Activated T-cell treated with anti-CD3 and anti-CD28 coated beads for 48 hours (primary cell): Measurements from ENCODE around the gene B3GLCT.
"Not testable (repeated sequence)": the region's sequence is repeated elsewhere in the genome, so short reads cannot be mapped to it uniquely, and the experiment has no call there.

ENCODE experiments used
- DNase-seq: peaks from one replicate; pipeline ENCODE4 v3.0.0-alpha.2; 2020; ENCODE audit warnings: low read depth

B3GLCT gene

DNA sequence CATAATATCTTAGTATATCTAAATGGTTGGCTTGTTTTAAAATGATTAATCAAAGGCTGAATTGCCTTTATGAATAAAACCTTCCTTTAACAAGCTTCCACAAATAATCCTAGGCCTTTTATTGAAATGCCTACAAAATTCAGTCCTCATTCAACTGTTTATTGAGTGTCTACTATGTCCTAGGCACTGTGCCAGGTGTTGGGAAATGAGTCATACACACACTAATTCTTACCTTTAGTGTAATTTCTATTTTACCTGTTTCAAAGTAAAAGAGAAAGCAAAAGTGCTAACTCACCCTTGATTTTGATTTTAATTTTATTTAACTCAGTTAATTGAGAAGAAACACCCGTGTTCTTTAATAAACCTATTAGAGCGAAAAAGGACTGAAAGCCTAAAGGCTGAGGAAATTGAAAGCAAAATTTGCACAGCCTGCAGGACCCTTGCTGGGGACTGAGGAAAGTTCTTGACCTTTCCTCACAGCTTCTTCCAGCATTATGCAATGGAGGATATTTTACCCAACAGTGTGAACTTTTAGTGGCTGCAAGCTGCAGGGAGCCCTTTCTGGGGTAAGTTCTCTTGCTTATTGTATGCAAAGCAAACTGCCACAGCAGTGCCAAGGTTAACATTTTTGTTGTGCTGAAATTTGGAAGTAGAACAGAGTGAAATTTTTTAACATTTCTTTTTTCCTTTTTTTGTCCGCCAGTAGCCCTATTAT is 83.1 kb downstream of the B3GLCT start:
- no peak for DNase-seq

DNA sequence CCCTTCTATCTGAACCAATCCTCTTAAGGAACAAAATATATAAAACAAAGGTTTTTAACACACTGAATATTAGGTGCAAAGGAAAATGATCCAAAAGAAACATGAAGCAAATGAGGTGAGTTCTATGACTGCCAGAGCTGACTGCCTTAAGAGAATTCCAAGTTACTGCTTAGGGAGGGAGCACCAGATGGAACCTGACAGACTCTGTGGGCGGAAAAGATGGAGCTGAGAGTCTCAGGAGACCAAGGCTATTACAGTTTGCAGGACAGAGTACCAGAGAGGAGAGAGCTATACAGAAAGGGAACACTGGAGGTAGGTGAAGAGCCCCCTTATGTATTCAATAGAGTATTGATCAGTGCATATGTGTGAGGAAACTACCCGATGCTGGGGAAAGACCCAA is 87.2 kb downstream of the B3GLCT start:
- no peak for DNase-seq

DNA sequence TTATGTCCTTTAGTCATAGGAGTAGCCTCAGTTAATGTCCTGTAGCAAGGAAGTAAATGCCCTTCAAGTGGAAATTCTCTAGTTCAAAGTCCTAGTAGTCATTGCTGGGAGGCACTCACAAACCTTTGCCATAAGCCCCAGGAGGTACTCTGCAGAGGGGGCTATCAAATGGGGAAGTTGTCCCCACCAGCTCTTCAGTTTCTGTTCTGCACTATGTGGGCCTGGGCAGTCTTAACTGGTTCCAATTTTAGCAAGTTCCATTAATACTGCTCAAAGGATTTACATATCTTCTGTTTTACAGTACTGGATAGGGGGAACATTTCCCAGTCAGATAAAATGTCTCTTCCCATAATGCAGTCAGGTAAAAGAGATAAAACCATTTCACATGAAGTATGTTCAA is 101.3 kb downstream of the B3GLCT start:
- no peak for DNase-seq

DNA sequence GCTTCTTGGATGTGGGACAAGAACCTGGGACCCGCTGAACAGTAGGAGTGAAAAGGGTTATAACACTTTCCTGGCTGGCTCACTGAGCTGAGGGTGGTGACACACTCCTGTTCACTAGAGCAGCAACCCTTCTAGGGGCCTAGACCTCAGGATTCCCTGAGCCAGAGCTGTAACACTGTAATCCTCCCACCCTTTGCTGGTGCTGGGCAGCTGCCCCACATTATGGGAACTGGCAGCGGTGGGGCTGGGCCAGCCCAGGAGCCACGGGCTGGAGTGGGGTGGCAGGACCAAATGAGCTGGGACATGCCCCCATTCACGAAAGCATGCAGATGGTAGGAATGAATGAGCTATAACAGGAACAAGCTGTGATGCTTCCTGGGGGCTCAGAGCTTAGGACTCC is 110.6 kb downstream of the B3GLCT start:
- no peak for DNase-seq

DNA sequence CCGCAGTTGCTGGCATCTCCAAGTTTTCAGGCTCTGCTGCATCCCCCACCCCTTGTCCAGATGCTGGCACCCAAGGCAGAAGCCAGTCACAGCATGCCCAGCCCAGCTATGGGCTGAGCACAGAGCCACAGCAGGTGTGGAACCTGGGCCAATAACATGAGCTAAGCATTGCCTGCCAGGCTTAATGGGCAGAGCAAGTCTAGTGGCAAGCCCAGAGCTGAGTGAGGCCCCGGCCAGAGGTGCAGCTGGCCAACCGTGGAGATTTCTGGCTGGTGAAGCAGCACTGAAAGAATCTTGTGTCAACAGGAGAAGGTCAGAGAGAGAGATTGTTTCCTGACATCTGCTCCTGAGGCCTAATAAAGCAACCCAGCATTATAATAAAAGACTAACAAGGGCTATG is 111.0 kb downstream of the B3GLCT start:
- DNase-seq: no peak

DNA sequence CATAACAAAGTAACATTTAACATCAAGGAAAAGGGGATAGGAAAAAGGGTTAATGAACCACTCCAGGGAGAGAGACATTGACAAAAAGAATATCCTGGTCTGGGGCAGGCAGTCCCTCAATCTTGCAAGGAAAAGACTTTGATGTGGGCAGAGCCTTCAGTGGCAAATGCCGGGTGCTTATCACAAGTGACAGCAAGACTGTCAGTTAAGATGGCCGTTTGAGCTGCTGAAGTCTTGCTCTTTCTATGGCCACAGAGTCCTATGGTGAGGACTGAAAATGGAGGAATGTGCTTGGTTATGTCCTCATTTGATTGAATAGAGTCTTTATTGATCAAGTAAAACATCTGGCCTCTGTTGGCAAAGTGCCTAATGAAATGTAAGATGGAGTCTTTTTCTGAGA is 112.1 kb downstream of the B3GLCT start:
- DNase-seq: no peak

DNA sequence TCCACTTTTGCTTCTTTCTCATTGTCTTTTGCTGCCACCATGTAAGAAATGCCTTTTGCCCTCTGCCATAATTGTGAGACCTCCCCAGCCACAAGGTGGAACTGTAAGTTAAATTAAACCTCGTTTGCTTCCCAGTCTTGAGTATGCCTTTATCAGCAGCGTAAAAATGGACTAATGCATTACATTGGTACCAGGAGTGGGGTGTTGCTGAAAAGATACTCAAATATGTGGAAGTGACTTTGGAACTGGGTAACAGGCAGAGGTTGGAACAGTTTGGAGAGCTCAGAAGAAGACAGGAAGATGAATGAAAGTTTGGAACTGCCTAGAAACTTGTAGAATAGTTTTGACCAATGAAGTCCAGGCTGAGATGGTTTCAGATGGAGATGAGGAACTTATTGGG is 115.2 kb downstream of the B3GLCT start:
- no peak for DNase-seq

DNA sequence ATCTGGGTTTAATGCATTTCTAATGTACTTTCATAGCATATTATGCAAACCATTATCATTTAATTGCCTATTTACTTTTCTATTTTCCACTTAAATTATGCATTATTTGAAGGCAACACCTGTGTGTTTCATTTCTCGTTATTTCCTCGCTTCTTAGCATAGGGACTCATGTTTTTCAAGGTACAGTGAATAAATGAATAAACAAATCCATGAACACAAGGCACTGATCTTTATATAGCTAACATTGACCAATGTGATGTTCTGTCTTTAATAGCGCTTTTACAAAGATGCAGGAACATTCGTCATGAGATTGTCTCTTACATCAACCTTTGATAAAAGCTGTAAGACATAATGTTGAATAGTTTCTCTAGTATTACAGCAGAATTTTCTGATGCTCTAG is 121.2 kb downstream of the B3GLCT start:
- no peak for DNase-seq

DNA sequence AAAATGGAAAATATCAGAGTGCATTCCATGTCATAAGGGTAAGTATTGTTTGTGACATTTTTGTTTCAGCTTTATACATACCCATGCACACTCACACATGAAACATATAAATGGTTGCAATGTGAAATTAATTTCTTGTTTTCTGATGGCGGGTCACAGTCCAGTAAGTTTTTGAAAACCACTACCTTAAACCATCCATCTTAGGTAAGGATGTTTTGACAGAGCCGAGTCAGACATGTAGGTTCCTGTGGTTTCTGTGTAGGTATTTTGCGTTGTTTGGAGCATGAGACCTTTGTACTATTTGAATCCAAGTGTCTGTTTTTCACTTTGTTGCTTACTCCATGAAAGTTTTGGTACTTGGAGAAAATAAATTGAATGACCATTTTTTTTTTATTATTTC is 121.7 kb downstream of the B3GLCT start:
- DNase-seq: no peak

DNA sequence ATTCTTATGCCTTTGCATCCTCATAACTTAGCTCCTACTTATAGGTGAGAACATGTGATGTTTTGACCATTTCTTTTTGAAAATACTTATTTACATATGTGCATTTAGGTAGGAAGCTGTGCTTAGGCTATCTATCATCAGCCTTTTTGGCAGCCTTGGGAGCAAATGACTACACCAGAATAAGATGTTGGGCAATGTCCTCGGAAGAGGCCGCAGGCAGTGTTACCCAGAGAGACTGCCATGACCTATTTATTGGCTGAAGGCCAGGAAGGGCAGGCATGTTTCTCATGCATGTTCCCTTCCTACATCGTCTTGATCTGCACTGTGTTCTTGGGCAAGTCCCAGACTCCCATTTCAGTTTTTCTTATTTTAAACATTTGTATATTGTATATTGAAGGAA is 122.3 kb downstream of the B3GLCT start:
- no peak for DNase-seq

DNA sequence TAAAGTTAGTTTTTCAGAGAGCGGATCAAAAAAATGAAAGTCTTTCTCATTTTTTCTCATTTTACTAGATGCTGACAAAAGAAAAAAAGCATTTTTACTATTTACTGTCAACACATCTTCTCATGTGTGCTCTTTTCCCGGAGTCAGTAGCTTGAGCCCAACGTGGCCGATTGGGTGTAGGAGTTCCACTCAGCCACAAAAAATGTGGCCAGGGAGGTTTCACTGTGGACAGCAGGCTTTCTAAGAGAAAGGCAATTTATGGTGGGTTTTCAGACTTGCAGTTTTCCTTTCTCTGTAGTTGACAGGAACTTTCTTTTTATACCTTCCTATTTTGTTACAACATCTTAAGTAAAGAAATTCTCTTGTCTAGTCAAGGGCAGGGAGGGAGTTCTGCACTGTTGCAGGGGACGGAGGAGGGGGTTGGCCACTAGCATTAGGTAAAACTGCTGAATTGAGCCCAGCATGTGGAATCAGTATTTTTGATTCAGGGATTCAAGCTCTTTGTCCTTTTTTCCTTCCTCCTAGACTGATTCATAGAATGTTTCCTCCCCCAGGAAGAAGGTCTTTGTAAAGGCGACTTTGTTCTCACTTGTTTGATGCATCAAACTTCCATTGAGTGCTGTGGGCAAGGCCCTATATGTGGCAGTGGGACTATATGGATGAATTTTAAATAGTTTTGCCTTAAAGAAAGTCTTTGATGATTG is 123.1 kb downstream of the B3GLCT start:
- DNase-seq: no peak

DNA sequence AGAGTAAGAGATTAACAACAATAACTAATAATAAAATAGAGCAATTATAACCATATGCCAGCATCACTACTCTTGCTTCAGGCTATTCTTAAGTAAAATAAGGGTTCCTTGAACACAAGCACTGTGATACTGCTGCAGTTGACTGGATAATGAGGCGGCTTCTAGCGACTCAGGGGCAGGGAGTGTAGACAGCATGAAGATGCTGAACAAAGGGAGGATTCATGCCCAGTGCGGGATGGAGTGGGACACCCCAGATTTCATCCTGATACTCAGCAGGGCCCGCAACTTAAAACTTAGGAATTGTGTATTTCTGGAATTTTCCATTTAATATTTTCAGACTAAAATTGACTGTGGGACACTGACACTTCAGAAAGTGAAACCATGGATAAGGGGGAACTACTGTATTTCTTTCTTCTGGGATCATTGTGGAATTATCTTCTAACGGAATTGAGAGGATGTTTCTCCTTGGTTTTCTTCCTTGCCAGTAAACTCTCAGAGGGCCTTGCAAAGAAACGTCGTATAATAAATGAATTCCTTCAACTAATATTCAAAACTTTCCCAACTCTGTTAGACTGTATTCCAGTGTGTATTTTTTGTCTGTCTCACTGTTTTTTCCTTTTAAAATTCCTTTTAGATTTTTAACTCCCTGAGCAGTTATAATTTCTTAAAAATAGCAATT is 127.5 kb downstream of the B3GLCT start:
- no peak for DNase-seq

DNA sequence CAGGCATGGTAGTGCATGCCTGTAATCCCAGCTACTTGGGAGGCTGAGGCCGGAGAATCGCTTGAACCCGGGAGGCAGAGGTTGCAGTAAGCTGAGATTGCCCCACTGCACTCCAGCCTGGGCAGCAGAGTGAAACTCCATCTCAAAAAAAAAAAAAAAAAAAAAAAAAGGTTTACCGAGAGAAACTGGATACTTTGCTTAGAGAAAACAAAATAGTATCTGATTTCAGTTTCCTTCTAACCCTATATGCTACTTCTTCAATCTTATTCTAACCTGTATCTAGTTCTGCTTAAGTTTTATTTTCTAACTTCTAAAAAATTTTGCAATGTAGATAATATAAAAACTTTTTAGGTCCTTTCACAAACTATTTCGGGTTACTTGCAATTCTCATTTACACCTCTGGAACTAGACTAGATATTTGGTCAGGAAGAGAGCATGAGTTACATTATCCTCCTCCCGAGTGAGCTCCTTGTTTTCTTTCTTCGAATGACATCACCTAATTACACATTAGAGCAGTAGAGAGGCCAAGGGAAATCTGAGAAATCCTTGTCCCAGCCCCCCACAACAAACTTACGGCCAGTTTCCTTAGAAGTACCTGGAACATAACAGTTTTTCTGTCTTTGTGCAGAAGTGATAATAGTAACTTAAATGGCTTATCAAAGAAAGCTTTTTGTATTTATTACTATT is 128.9 kb downstream of the B3GLCT start:
- DNase-seq: no peak

DNA sequence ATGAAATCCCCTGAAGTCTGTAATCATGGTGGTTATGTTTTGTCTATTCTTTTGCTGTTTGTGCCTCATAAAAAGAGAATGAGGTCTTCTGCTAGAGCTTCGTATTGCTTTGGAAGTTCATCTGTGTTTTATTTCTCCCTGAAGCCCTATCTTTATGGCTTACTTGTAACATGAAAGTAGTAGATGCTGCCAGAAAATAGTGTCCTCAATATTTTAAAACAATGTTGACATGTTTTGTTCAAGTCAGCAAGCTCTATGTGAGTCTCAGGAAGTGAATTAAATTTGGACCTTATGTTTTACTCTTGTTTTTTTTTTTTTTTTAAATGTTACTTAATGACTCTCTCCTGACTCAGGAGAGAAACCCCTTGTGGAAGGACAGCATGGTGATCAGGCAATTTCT is 130.5 kb downstream of the B3GLCT start:
- DNase-seq: no peak

DNA sequence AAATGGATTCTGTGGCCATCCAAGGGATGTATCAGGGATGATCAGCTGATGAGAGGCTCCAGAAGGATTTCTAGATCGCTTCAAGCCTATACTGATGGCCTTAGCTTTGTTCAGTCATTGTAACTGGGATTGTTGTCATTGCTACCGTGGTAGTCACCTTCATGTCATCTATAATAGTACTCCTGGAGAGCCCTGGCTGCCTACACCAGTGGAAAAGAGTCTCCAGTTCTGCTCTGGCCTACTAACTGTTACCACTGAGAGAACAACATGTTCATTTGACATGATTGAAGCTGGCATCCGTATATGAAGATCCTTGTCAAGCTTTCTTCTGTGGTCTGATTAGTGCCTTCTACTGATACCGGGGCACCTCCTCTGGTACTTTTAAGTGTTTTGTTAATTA is 131.3 kb downstream of the B3GLCT start:
- DNase-seq: no peak

DNA sequence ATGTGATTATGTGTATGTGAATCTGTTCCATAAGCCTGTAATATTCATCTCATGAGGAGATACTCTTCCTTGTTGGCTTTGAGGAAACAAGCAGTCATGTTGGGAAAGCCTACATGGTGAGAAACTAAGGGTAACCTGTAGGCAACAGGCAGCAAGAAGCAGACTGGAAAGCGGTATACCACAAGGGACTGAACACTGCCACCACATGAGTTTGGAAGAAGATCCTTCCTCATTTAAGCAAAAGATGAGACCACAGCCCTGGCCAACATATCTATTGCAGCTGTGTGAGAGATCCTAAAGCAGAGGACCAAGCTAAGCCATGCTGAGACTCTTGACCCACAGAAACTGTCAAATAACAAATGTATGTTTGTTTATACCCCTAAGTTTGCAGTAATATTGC is 134.8 kb downstream of the B3GLCT start:
- no peak for DNase-seq

DNA sequence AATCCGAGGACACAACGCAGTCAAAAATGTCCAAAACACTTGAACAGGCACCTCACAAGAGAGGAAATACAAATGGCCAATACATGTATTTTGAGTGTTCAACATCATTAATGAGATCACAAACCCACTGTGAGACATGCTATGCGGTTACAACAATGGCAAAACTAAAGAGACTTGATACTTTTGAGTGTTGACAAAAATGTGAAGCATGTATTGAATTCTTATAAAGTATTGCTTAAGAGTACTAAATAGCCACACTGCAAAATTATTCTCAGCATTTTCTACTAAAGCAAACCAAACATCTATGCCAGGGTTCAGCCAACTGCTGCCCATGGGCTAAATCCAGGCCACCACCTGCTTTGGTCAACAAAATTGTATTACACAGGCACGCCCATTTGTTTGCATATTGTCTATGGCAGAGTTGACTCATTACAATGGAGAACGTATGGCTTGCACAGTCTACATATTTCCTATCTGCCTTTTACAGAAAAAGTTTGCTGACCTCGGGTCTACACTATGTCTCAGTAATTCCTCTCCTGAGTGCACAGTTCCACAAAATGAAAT is 135.3 kb downstream of the B3GLCT start:
- DNase-seq: no peak

DNA sequence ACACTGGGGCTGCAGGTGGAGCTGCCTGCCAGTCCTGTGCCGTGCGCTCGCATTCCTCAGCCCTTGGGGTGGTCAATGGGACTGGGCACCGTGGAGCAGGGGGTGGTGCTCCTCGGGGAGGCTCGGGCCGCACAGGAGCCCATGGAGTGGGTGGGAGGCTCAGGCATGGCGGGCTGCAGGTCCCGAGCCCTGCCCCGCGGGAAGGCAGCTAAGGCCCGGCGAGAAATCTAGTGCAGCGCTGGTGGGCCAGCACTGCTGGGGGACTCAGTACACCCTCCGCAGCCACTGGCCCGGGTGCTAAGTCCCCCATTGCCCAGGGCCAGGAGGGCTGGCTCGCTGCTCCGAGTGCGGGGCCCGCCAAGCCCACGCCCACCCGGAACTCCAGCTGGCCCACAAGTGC is 139.8 kb downstream of the B3GLCT start:
- not testable (repeated sequence) for DNase-seq

DNA sequence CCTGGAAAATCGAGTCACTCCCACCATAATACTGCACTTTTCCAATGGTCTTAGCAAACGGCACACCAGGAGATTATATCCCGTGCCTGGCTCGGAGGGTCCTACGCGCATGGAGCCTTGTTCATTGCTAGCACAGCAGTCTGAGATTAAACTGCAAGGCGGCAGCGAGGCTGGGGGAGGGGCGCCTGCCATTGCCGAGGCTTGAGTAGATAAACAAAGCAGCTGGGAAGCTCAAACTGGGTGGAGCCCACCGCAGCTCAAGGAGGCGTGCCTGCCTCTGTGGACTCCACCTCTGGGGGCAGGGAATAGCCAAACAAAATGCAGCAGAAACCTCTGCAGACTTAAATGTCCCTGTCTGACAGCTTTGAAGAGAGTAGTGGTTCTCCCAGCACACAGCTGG is 141.1 kb downstream of the B3GLCT start:
- not testable (repeated sequence) for DNase-seq

DNA sequence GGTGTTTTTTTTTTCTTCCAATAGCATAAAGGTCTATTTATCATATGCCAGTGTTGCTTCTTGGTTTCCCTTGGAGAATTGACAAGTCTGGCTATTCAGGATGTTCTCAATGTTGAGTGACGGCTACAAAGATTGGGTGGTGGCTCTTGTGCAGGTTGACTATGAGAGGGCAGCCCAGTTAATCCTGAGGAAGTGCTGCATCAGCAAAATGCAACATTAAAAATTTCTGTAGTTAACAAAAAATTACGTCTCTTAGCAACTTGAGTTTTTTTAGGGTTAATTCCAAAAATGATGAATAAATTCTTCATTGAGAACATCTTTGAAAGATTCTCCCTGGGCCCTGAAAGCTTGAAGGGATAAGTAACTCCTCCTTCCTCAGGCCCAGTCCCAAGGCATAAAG is 147.1 kb downstream of the B3GLCT start:
- no peak for DNase-seq

DNA sequence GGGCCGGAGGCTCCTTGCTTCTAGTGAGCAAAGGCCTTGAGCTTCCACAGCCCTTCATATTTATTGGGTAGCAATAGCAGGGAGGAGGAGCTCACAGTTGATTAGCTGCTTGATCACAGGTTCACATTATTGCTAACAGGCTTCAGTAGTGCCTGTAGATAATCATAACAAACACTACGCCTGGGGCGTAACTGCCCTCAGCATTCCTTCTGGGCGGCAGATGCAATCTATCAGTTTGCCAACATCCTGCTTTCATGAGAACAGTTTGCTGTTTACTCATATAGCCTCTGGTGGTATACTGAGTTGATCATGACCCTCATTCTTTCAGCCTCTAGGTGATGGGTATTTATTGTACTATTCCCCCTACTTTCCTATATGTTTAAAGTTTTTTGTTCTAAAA is 149.4 kb downstream of the B3GLCT start:
- DNase-seq: no peak

DNA sequence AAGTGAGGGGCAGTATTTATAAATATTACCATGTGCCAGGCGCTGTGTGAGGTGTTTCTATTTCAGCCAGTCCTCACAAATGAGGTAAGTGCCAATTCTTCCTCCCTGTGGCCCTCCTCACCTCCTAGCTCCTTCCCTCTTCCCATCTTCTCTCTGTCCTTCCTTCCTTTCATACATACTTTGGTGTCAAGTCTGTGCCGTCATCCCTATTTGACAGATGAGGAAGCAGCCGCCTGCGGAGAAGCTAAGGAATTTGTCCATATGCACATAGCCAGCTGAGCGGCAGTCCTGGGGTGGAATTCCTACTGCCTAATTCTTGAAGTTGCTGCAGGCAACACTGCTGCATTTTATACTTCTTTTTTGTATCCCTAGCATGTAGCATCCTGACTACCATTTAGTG is 150.8 kb downstream of the B3GLCT start:
- no peak for DNase-seq

DNA sequence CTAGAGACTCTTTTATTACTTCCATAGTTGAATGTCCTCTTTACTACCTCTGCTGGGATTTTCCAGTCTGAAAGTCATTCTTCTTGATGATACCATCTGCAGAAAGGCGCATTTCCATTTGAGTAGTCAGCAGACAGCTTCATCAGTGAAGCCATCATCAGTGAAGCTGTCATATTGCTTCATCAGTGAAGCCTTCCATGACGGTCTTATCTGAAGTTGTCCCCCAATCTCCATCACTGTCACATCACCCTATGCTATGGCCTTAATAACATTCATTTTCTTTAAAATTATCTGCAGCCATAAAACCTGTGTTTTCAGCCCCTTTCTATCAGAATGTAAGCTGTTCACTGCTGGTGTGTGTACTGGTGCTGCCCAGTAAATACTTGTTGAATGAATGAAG is 151.6 kb downstream of the B3GLCT start:
- DNase-seq: no peak
